Heart left ventricle (tissue), 16 donors: ENCODE measurements around the gene GNB1L. TPM values are rescaled to one million over a fixed set of nuclear protein-coding genes. Genes with fewer than 3 reads are reported as not detected.

Source experiments
- ATAC-seq, 4 donors: fragments of 200-7000 bp; cut with Tn5 transposase; one replicate each; pipeline ENCODE4 v1.9.1; 2020 to 2022; ENCODE audit warnings: moderate library complexity in 4 of 4, mild to moderate bottlenecking in 3 of 4, moderate number of reproducible peaks in 1 of 4
- DNase-seq, 5 donors: peaks; one replicate each; pipeline ENCODE4 v3.0.0-alpha.2; 2020
- H3K27ac ChIP-seq, 12 donors: fragments of 200-600 bp; sonication (generic) in 4 of 12; one replicate each; pipeline versions ENCODE4 v1.5.0 to v1.8.0; 2016 to 2022; ENCODE audit warnings: mild to moderate bottlenecking in 2 of 12
- H3K27me3 ChIP-seq, 9 donors: fragments of 200-600 bp; sonication (generic) in 2 of 9; one replicate each; pipeline versions ENCODE4 v1.5.1 to v1.8.0; 2016 to 2022; ENCODE audit warnings: mild to moderate bottlenecking in 3 of 9
- H3K36me3 ChIP-seq, 9 donors: fragments of 200-600 bp; sonication (generic) in 2 of 9; one replicate each; pipeline versions ENCODE4 v1.5.0 to v1.8.0; 2018 to 2022; ENCODE audit warnings: mild to moderate bottlenecking in 2 of 9
- H3K4me1 ChIP-seq, 12 donors: fragments of 200-600 bp; sonication (generic) in 4 of 12; one replicate each; pipeline versions ENCODE4 v1.5.0 to v1.8.0; 2016 to 2022; ENCODE audit warnings: mild to moderate bottlenecking in 3 of 12
- H3K4me3 ChIP-seq, 12 donors: fragments of 200-600 bp; sonication (generic) in 4 of 12; one replicate each; pipeline versions ENCODE4 v1.5.0 to v1.8.0; 2017 to 2022; ENCODE audit warnings: mild to moderate bottlenecking in 9 of 12, moderate library complexity in 4 of 12
- H3K9me3 ChIP-seq, 12 donors: fragments of 200-600 bp; sonication (generic) in 4 of 12; one replicate each; pipeline versions ENCODE4 v1.5.0 to v1.8.0; 2016 to 2022; ENCODE audit warnings: mild to moderate bottlenecking in 1 of 12
- CTCF ChIP-seq, 12 donors: fragments of 200-600 bp; sonication (generic) in 4 of 12; IDR thresholded peaks; one replicate each; pipeline versions ENCODE4 v1.5.0 to v1.8.0; 2018 to 2022; ENCODE audit warnings: antibody characterized with exemption in 12 of 12, mild to moderate bottlenecking in 5 of 12
- POLR2A ChIP-seq, 2 donors: fragments of 450-650 bp; IDR thresholded peaks; one replicate each; pipeline ENCODE4 v1.6.1; 2017; ENCODE audit warnings: antibody characterized with exemption in 2 of 2, mild to moderate bottlenecking in 2 of 2, moderate library complexity in 2 of 2
- WGBS, 4 donors: extraction: QIAGEN DNeasy Blood & Tissue Kit in 2 of 4; methylation state at CpG; one replicate each; pipeline versions ENCODE4 v1.1.5 to v1.1.7; 2013 to 2018; 5-methylcytosine and 5-hydroxymethylcytosine counted together
- intact Hi-C, 10 donors: fragments of 100-400 bp; cut with DNase I; formaldehyde crosslinking; loops; one replicate each; pipeline versions ENCODE4 v1.11.1 to v1.14.2; 2022
- polyA plus RNA-seq, 2 donors: library from polyadenylated mRNA; stranded (reverse); fragments of 200-250 nt; gene quantifications; one replicate each; pipeline ENCODE4 v1.2.3, GENCODE V29; 2013
- total RNA-seq, 9 donors: library from RNA; depleted of rRNA in 2 of 9; stranded (reverse); fragments of >200 nt in 2 of 9; fragmentation: NEBNext Ultra II Directional in 3 of 9; extraction: Animal tissue kit (Norgen Biotek cat#: 25700) in 3 of 9; gene quantifications; one replicate each; pipeline versions ENCODE4 v1.1.0 to v1.2.4, GENCODE V29; 2016 to 2023
- donor health status: ischemic (EF 13 %, LVEDD 7.1; RV severe dilation, severe dysfunction).
- donor health status: healthy with polysubstance abuse.
- donor health status: DM: no; HTN: yes; CAD: no.
- donor health status: DM: no; HTN: no; CAD: no.
- donor health status: ischemic (EF 25% LVEDD 6.9; RV normal size, moderate dysfunction).
- donor health status: ischemic (EF 25% LVEDD 5.7; RV mildly dilated, moderate dysfunction).
- donor health status: healthy.
- donor health status: DM: yes; HTN: yes; CAD: no.
- donor health status: ischemic (EF 35%, LVEDD 5.7; RV mildly dilated, moderate dysfunction).
- donor health status: nonischemic (EF 11% LVEDD 7.7; RV severe dilation, severe dysfunction).
- donor health status: DM: yes; HTN: yes; CAD: no.
- donor health status: PGD.
- donor health status: ischemic (EF 29% LVEDD 5.4; RV normal size, mild dysfunction).
- donor health status: nonischemic (EF 23%, LVEDD 6.1; RV moderate dilation, normal function).

The GNB1L gene
- total and polyA plus RNA-seq, 11 donors = 1.6 to 9.2 (median 2.4) TPM

- no peaks in the 10 kb centered on the region for H3K36me3 ChIP-seq
- H3K4me3 ChIP-seq = peak overlapping the region in 9 of 12 donors; percentile 17 to 57 (median 38)
- H3K9me3 ChIP-seq = no peaks in the 10 kb centered on the region
- TF ChIP-seq POLR2A (IDR thresholded peaks at IDR 0.05) = no peak
- no peak for TF ChIP-seq CTCF (IDR thresholded peaks at IDR 0.05)
- H3K4me1 ChIP-seq = peaks cover 0 to 40% (median 17%) of the 10 kb centered on the region in 12 donors
- H3K27me3 ChIP-seq = peaks cover 64 to 95% (median 87%) of the 10 kb centered on the region in 9 donors
- DNase-seq = peak in 2 of 5 donors; percentile 47 to 72
- no peak overlapping the region for H3K27ac ChIP-seq
- 2 to 3% (median 2%) methylated on average over 35 to 83 of the region's 83 CpGs for WGBS, 4 donors
- ATAC-seq = peak in 3 of 4 donors; percentile 16 to 50 (median 24)
- intact Hi-C loops = loop anchor here in 1 of 10 donors (5.0 kb wide), 1 partner anchor 87 kb away; the partner anchor contains the start of genes GNB1L and RTL10
These were observed 89.0 kb downstream of the GNB1L start for GRCh38 chr22:19765477-19766239.

GRCh38 chr22:19764636-19765476, 89.8 kb downstream of the GNB1L start:
- peak overlapping the region in 2 of 12 donors; percentile 45 to 57 for H3K4me3 ChIP-seq
- H3K4me1 ChIP-seq = peaks cover 0 to 44% (median 19%) of the 10 kb centered on the region in 12 donors
- intact Hi-C loops = loop anchor here in 2 of 10 donors (5.0 kb wide), 1 partner anchor 87 kb away; the partner anchor contains the start of genes GNB1L (in 2 of the 2) and RTL10 (in 2 of the 2)
- peaks cover 58 to 91% (median 83%) of the 10 kb centered on the region in 9 donors for H3K27me3 ChIP-seq
- no peaks in the 10 kb centered on the region for H3K36me3 ChIP-seq
- DNase-seq (no peak), ATAC-seq (no peak)
- WGBS, 4 donors = 47 to 66% (median 58%) methylated on average over 25 of the region's 25 CpGs
- no peaks in the 10 kb centered on the region for H3K9me3 ChIP-seq
- TF ChIP-seq POLR2A (IDR thresholded peaks at IDR 0.05) (no peak), CTCF (IDR thresholded peaks at IDR 0.05) (no peak)
- no peak overlapping the region for H3K27ac ChIP-seq

GRCh38 chr22:19764299-19764593, 90.4 kb downstream of the GNB1L start:
- intact Hi-C loops = loop anchor here in 1 of 10 donors (5.0 kb wide), 1 partner anchor 88 kb away; the partner anchor contains the start of genes GNB1L and RTL10
- H3K4me1 ChIP-seq = peaks cover 0 to 50% (median 23%) of the 10 kb centered on the region in 12 donors
- no peak overlapping the region for H3K4me3 ChIP-seq
- peaks cover 59 to 91% (median 85%) of the 10 kb centered on the region in 9 donors for H3K27me3 ChIP-seq
- H3K9me3 ChIP-seq = no peaks in the 10 kb centered on the region
- H3K27ac ChIP-seq = no peak overlapping the region
- WGBS, 4 donors = 65 to 72% (median 68%) methylated on average over 11 to 17 of the region's 17 CpGs
- no peaks in the 10 kb centered on the region for H3K36me3 ChIP-seq
- DNase-seq (no peak), ATAC-seq (no peak)
- TF ChIP-seq CTCF (IDR thresholded peaks at IDR 0.05) (no peak), POLR2A (IDR thresholded peaks at IDR 0.05) (no peak)
